ENCODE measurements around the gene NCDN.

The NCDN gene

GRCh38 chr1:35592991-35593769 lies 35.6 kb downstream of the NCDN start:
- no peak for DNase-seq (ENCODE audit: low spot score)

- no peak for DNase-seq (ENCODE audit: low spot score)
Observed at GRCh38 chr1:35594005-35594760, 36.6 kb downstream of the NCDN start.

- DNase-seq (ENCODE audit: low spot score): no peak
Observed at GRCh38 chr1:35595684-35596083, 38.1 kb downstream of the NCDN start.

GRCh38 chr1:35597870-35598269 lies 40.3 kb downstream of the NCDN start:
- no peak for DNase-seq (ENCODE audit: low spot score)

- no peak for DNase-seq (ENCODE audit: low spot score)
Observed at GRCh38 chr1:35598895-35599294, 41.3 kb downstream of the NCDN start.

GRCh38 chr1:35599411-35599810 lies 41.8 kb downstream of the NCDN start:
- DNase-seq (ENCODE audit: low spot score): no peak

- DNase-seq (ENCODE audit: low spot score): no peak
Observed at GRCh38 chr1:35600593-35600992, 43.0 kb downstream of the NCDN start.

- no peak for DNase-seq (ENCODE audit: low spot score)
Observed at GRCh38 chr1:35603468-35603867, 45.9 kb downstream of the NCDN start.

- no peak for DNase-seq (ENCODE audit: low spot score)
Observed at GRCh38 chr1:35603941-35604340, 46.3 kb downstream of the NCDN start.

- DNase-seq (ENCODE audit: low spot score): no peak
Observed at GRCh38 chr1:35605071-35605866, 47.7 kb downstream of the NCDN start.

- DNase-seq (ENCODE audit: low spot score): no peak
Observed at GRCh38 chr1:35605867-35606182, 48.2 kb downstream of the NCDN start.

- no peak for DNase-seq (ENCODE audit: low spot score)
Observed at GRCh38 chr1:35611655-35612054, 54.1 kb downstream of the NCDN start.

- DNase-seq (ENCODE audit: low spot score): no peak
Observed at GRCh38 chr1:35615440-35615839, 57.8 kb downstream of the NCDN start.
